Activated CD4-positive, alpha-beta T cell treated with anti-CD3 and anti-CD28 coated beads for 4 hours (primary cell): ENCODE measurements around the gene CDKN1A.
"Not testable (repeated sequence)": the region's sequence is repeated elsewhere in the genome, so short reads cannot be mapped to it uniquely, and the experiment has no call there.

Experiments used
- DNase-seq, 2 donors: peaks; one replicate each; pipeline ENCODE4 v3.0.0-alpha.2; 2020

CDKN1A gene

GRCh38 chr6:36722879-36723278, 44.4 kb downstream of the CDKN1A start:
- no peak for DNase-seq

- not testable (repeated sequence) for DNase-seq
Observed at GRCh38 chr6:36723992-36724391, 45.5 kb downstream of the CDKN1A start.

GRCh38 chr6:36724514-36725390, 46.2 kb downstream of the CDKN1A start:
- DNase-seq: peak; percentile 32 to 49

- no peak for DNase-seq
Observed at GRCh38 chr6:36725581-36725980, 47.1 kb downstream of the CDKN1A start.

GRCh38 chr6:36727505-36728021, 49.0 kb downstream of the CDKN1A start:
- DNase-seq: no peak

GRCh38 chr6:36728289-36729160, 50.0 kb downstream of the CDKN1A start:
- DNase-seq: no peak

- DNase-seq: no peak
Observed at GRCh38 chr6:36729161-36729524, 50.6 kb downstream of the CDKN1A start.

- no peak for DNase-seq
Observed at GRCh38 chr6:36730424-36731380, 52.2 kb downstream of the CDKN1A start.

- no peak for DNase-seq
Observed at GRCh38 chr6:36731622-36732310, 53.3 kb downstream of the CDKN1A start.

- no peak for DNase-seq
Observed at GRCh38 chr6:36733300-36733699, 54.8 kb downstream of the CDKN1A start.

- no peak for DNase-seq
Observed at GRCh38 chr6:36734486-36735060, 56.1 kb downstream of the CDKN1A start.

- no peak for DNase-seq
Observed at GRCh38 chr6:36735110-36736071, 56.9 kb downstream of the CDKN1A start.
